Hepatocyte (in vitro differentiated cells): Measurements from ENCODE around the gene SERP2.

Experiments
- EZH2 ChIP-seq: fragments of 200-600 bp; sonication (generic); IDR thresholded peaks from 2 replicates; pipeline ENCODE4 v1.6.1; 2016; ENCODE audit warnings: antibody characterized with exemption, mild to moderate bottlenecking, borderline replicate concordance
- EZH2phosphoT487 ChIP-seq: fragments of 200-600 bp; sonication (generic); IDR thresholded peaks from one replicate; pipeline ENCODE4 v1.6.1; 2018; ENCODE audit warnings: antibody characterized with exemption, mild to moderate bottlenecking, low read depth, moderate library complexity; ENCODE audit not compliant: unreplicated experiment, severe bottlenecking
- TF ChIP-seq, protein P1 (sequence below): fragments of 200-600 bp; sonication (generic); IDR thresholded peaks from 2 replicates; pipeline ENCODE4 v1.5.1; 2016; ENCODE audit warnings: antibody characterized with exemption, mild to moderate bottlenecking; ENCODE audit not compliant: poor library complexity

DNA sequence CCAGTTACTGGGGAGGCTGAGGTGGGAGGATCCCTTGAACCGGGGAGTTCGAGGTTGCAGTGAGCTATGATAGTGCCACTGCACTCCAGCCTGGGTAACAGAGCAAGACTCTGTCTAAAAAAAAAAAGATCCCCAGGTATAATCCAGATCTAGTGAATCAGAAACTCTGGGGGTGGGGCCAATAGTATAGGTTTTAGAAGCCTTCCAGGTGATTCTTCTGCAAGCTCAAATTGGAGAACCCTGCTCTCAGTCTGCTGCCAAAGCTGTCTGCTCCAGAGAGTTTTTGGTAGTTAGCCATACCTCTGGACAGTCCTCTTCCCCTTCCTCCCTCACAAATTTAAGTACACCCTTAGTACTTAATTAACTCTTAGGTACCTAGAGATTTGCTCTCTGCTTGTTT is 28.0 kb downstream of the SERP2 start:
- TF ChIP-seq, protein P1, sequence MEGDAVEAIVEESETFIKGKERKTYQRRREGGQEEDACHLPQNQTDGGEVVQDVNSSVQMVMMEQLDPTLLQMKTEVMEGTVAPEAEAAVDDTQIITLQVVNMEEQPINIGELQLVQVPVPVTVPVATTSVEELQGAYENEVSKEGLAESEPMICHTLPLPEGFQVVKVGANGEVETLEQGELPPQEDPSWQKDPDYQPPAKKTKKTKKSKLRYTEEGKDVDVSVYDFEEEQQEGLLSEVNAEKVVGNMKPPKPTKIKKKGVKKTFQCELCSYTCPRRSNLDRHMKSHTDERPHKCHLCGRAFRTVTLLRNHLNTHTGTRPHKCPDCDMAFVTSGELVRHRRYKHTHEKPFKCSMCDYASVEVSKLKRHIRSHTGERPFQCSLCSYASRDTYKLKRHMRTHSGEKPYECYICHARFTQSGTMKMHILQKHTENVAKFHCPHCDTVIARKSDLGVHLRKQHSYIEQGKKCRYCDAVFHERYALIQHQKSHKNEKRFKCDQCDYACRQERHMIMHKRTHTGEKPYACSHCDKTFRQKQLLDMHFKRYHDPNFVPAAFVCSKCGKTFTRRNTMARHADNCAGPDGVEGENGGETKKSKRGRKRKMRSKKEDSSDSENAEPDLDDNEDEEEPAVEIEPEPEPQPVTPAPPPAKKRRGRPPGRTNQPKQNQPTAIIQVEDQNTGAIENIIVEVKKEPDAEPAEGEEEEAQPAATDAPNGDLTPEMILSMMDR: no peak
- TF ChIP-seq EZH2 (no peak), EZH2phosphoT487 (no peak)
